ENCODE results near the gene GOLPH3L. TPM values are rescaled to one million over a fixed set of nuclear protein-coding genes. Genes with fewer than 3 reads are reported as not detected.
A peak's percentile ranks its signal among the peaks of the same experiment; 100 is the strongest.
"Not testable (repeated sequence)": the region's sequence is repeated elsewhere in the genome, so short reads cannot be mapped to it uniquely, and the experiment has no call there.

Gene GOLPH3L
- polyA plus RNA-seq, 1 experiment = 35.0 TPM

DNA sequence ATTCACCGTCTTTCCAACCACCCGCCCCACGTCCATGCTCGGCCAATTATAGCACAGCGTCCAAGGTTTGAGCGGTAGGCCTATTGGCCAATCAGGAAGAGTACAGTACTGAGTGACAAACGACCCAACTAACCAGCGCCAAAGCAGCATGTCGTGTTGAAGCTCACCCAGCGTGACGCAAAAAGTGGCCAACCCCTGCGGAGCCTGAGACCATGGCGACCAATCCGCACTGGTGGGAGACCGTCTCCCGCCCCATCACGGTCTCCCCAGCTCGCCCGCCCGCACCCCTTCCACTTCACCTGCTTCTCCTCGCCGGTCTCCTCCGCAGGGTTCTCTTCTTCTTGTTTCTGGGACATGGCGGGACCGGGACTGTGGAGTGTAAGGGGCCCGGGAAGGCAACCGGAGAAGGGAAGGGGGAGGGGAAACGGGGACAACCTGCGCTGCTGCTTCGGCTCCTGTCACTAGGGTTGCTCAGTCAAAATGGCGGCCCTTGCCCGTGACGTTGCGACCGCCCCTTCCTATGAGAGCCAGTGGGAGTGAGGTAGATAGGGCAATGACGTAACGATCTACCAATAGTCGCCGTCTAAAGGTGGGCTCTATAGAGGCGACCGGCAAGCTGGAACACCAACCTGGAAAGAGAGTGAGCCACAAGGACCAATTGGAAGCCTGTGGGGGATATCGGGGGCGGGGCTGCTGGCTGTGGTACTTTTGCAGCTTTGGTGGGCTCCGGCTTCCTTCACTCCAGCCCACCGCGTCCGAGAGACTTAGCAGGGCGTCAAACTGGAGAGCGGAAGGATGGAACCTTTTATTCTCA lies 67.6 kb downstream of the GOLPH3L start, which contains the start of gene ENSA:
TSS of gene ENSA (minus strand) at position 498 of the 814 bp plus-strand sequence. CDS start at position 356, 142 bp downstream.
- ChIA-PET CTCF (interaction anchor here (1.1 to 3.6 kb wide), 3 partner anchors 9 to 184 kb away, joined by 4 to 20 read pairs (median 9); no protein-coding TSS in a partner anchor), POLR2A (interaction anchor here (0.6 to 1.7 kb wide), 12 partner anchors 16 to 374 kb away, joined by 3 to 40 read pairs (median 4); partner anchors contain the start of genes GOLPH3L and MCL1)
- Histone ChIP-seq H3K27me3 (ENCODE audit: control insufficient read depth, insufficient read depth, low read length) (no peaks in the 10 kb centered on the region), H3K27ac (ENCODE audit: low read depth, low read length) (peak within 1 kb of the TSS; percentile 89), H3K4me3 (ENCODE audit: low read depth, low read length) (peak within 1 kb of the TSS; percentile 78), H3K9me3 (ENCODE audit: control insufficient read depth, insufficient read depth, low read length) (no peaks in the 10 kb centered on the region)
- peak; percentile 99 for DNase-seq (ENCODE audit: low read depth, low spot score)
- TF ChIP-seq CTCF (IDR thresholded peaks at IDR 0.05; ENCODE audit: low read depth, low read length) = no peak

DNA sequence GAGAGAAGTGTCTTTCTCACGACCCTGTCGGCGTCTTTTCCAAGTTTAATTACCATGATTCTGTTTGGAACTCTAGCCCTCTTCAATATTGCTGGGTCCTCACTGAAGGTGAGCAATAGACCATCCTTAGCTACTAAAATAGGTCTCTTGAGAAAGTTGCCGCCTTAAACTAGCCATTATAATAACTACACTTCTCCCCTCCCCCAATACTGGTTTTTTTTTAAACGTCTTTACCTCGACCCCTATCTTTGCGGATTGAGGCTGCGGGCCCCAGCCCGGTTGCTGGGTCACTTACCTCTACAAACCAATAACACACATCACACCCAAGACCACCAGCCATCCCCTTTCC lies 68.2 kb downstream of the GOLPH3L start:
- TF ChIP-seq CTCF (IDR thresholded peaks at IDR 0.05; ENCODE audit: low read depth, low read length) = no peak
- Histone ChIP-seq H3K4me3 (ENCODE audit: low read depth, low read length) (peak overlapping the region; percentile 78), H3K27me3 (ENCODE audit: control insufficient read depth, insufficient read depth, low read length) (no peaks in the 10 kb centered on the region), H3K27ac (ENCODE audit: low read depth, low read length) (peak overlapping the region; percentile 89), H3K9me3 (ENCODE audit: control insufficient read depth, insufficient read depth, low read length) (no peaks in the 10 kb centered on the region)
- ChIA-PET CTCF (interaction anchor here (1.1 to 3.6 kb wide), 3 partner anchors 8 to 184 kb away, joined by 4 to 20 read pairs (median 9); no protein-coding TSS in a partner anchor), POLR2A (interaction anchor here (0.8 to 1.7 kb wide), 3 partner anchors 15 to 66 kb away, joined by 4 to 40 read pairs (median 6); partner anchors contain the start of gene MCL1)
- DNase-seq (ENCODE audit: low read depth, low spot score) = no peak

GRCh38 chr1:150627826-150628410 lies 69.0 kb downstream of the GOLPH3L start:
- ChIA-PET POLR2A (interaction anchor here (0.5 to 1.3 kb wide), 2 partner anchors 48 to 345 kb away, joined by 5 to 7 read pairs; partner anchors contain the start of genes CIART and MCL1), CTCF (interaction anchor here (1.7 to 3.6 kb wide), 2 partner anchors 68 to 185 kb away, joined by 7 to 20 read pairs; no protein-coding TSS in a partner anchor)
- Histone ChIP-seq H3K4me3 (ENCODE audit: low read depth, low read length) (peak overlapping the region; percentile 78), H3K9me3 (ENCODE audit: control insufficient read depth, insufficient read depth, low read length) (no peaks in the 10 kb centered on the region), H3K27me3 (ENCODE audit: control insufficient read depth, insufficient read depth, low read length) (no peaks in the 10 kb centered on the region), H3K27ac (ENCODE audit: low read depth, low read length) (no peak overlapping the region)
- no peak for DNase-seq (ENCODE audit: low read depth, low spot score)
- TF ChIP-seq CTCF (IDR thresholded peaks at IDR 0.05; ENCODE audit: low read depth, low read length) = no peak

GRCh38 chr1:150626150-150626549 lies 70.8 kb downstream of the GOLPH3L start:
- CTCF ChIA-PET = interaction anchor here (0.5 to 1.3 kb wide), 2 partner anchors 65 to 133 kb away, joined by 4 to 8 read pairs; no protein-coding TSS in a partner anchor
- no peak for TF ChIP-seq CTCF (IDR thresholded peaks at IDR 0.05; ENCODE audit: low read depth, low read length)
- H3K9me3 ChIP-seq (ENCODE audit: control insufficient read depth, insufficient read depth, low read length) = no peaks in the 10 kb centered on the region

DNA sequence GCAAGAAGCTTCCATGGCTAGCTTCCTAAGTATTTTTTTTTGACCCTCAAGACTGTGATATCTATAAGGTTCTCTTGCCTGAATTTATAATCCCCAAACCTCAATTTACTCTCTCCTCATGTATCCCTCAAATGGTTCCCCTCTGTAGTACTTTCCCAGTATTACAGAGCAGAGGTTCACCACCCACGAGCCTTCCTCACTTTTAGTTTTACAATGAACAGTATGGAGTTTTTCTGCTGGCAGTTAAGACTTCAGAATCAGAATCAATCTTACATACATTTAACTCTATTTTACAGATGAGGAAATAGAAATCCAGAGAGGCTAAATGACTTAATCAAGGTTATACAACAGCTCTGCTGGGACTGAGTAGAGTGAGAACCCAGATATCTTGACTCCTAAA lies 72.4 kb downstream of the GOLPH3L start:
- CTCF ChIA-PET = interaction anchor here (6.3 kb wide), 1 partner anchor 63 kb away, joined by 104 read pairs; no protein-coding TSS in a partner anchor
- POLR2A ChIA-PET = interaction anchor here (0.6 kb wide), 1 partner anchor 54 kb away, joined by 3 read pairs; no protein-coding TSS in a partner anchor
- H3K27ac ChIP-seq (ENCODE audit: low read depth, low read length); H3K9me3 ChIP-seq (ENCODE audit: control insufficient read depth, insufficient read depth, low read length); DNase-seq (ENCODE audit: low read depth, low spot score); H3K27me3 ChIP-seq (ENCODE audit: control insufficient read depth, insufficient read depth, low read length); H3K4me3 ChIP-seq (ENCODE audit: low read depth, low read length): not testable (repeated sequence)

More at GRCh38 chr1:150626150-150626549, 70.8 kb downstream of the GOLPH3L start:
- Histone ChIP-seq H3K27ac (ENCODE audit: low read depth, low read length) (no peak overlapping the region), H3K4me3 (ENCODE audit: low read depth, low read length) (no peak overlapping the region), H3K27me3 (ENCODE audit: control insufficient read depth, insufficient read depth, low read length) (no peaks in the 10 kb centered on the region)
- no peak for DNase-seq (ENCODE audit: low read depth, low spot score)
- POLR2A ChIA-PET = no interaction called here

- not testable (repeated sequence) for H3K4me3 ChIP-seq (ENCODE audit: low read depth, low read length); DNase-seq (ENCODE audit: low read depth, low spot score); H3K27me3 ChIP-seq (ENCODE audit: control insufficient read depth, insufficient read depth, low read length); H3K27ac ChIP-seq (ENCODE audit: low read depth, low read length); H3K9me3 ChIP-seq (ENCODE audit: control insufficient read depth, insufficient read depth, low read length)
- CTCF ChIA-PET = interaction anchor here (6.3 kb wide), 1 partner anchor 63 kb away, joined by 104 read pairs; no protein-coding TSS in a partner anchor
- POLR2A ChIA-PET = interaction anchor here (0.6 kb wide), 1 partner anchor 53 kb away, joined by 3 read pairs; no protein-coding TSS in a partner anchor
Measured at GRCh38 chr1:150624134-150624533, 72.8 kb downstream of the GOLPH3L start.

All from AG04450 (cell line).